22Rv1 (cell line): ENCODE measurements around the gene SNU13.
"Not testable (repeated sequence)": the region's sequence is repeated elsewhere in the genome, so short reads cannot be mapped to it uniquely, and the experiment has no call there.

Experiments
- H3K27ac ChIP-seq: fragments of 450-650 bp; 2 replicates; pipeline ENCODE4 v1.5.1; 2017
- ZFX ChIP-seq: fragments of 450-650 bp; IDR thresholded peaks from 2 replicates; pipeline ENCODE4 v1.6.1; 2017; ENCODE audit warnings: antibody characterized with exemption, borderline replicate concordance
- TF ChIP-seq, protein P1 (sequence below): fragments of 450-650 bp; IDR thresholded peaks from 2 replicates; pipeline ENCODE4 v1.5.1; 2017; ENCODE audit warnings: mild to moderate bottlenecking

The SNU13 gene

GRCh38 chr22:41638124-41638523 is 50.5 kb downstream of the SNU13 start:
- TF ChIP-seq, protein P1, sequence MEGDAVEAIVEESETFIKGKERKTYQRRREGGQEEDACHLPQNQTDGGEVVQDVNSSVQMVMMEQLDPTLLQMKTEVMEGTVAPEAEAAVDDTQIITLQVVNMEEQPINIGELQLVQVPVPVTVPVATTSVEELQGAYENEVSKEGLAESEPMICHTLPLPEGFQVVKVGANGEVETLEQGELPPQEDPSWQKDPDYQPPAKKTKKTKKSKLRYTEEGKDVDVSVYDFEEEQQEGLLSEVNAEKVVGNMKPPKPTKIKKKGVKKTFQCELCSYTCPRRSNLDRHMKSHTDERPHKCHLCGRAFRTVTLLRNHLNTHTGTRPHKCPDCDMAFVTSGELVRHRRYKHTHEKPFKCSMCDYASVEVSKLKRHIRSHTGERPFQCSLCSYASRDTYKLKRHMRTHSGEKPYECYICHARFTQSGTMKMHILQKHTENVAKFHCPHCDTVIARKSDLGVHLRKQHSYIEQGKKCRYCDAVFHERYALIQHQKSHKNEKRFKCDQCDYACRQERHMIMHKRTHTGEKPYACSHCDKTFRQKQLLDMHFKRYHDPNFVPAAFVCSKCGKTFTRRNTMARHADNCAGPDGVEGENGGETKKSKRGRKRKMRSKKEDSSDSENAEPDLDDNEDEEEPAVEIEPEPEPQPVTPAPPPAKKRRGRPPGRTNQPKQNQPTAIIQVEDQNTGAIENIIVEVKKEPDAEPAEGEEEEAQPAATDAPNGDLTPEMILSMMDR, result no peak
- no peak for TF ChIP-seq ZFX
- H3K27ac ChIP-seq, result no peak overlapping the region

- H3K27ac ChIP-seq, result not testable (repeated sequence)
Measured at GRCh38 chr22:41637623-41638022, 51.0 kb downstream of the SNU13 start.

DNA sequence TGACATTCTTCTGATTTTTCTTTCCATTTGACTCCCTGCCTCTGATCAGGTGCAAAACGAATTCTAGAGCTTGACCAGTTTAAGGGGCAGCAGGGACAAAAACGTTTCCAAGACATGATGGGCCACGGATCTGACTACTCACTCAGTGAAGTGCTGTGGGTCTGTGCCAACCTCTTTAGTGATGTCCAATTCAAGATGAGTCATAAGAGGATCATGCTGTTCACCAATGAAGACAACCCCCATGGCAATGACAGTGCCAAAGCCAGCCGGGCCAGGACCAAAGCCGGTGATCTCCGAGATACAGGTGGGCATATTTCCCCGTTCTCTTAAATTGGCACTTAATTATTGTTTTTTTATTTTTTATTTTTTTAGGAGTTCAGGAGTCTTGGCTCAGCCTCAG is 52.2 kb downstream of the SNU13 start:
- TF ChIP-seq, protein P1, result no peak
- TF ChIP-seq ZFX, result no peak
- no peak overlapping the region for H3K27ac ChIP-seq

DNA sequence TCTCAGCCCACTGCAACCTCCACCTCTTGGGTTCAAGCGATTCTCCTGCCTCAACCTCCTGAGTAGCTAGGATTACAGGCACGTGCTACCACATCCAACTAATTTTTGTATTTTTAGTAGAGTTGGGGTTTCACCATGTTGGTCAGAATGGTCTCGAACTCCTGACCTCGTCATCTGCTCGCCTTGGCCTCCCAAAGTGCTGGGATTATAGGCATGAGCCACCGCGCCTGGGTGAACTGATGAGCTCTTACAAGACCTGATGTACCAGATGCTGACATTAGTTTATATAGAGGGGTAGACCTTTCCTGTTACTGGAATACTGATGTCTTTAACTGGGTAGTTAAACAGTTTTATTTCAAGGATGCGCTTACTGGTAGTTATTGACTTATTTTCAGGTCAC is 54.1 kb downstream of the SNU13 start:
- not testable (repeated sequence) for H3K27ac ChIP-seq

DNA sequence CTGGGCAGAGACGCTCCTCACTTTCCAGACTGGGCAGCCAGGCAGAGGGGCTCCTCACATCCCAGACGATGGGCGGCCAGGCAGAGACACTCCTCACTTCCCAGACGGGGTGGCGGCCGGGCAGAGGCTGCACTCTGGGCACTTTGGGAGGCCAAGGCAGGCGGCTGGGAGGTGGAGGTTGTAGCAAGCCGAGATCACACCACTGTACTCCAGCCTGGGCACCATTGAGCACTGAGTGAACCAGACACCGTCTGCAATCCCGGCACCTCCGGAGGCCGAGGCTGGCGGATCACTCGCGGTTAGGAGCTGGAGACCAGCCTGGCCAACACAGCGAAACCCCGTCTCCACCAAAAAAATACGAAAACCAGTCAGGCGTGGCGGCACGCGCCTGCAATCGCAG is 57.1 kb downstream of the SNU13 start:
- H3K27ac ChIP-seq, result not testable (repeated sequence)

DNA sequence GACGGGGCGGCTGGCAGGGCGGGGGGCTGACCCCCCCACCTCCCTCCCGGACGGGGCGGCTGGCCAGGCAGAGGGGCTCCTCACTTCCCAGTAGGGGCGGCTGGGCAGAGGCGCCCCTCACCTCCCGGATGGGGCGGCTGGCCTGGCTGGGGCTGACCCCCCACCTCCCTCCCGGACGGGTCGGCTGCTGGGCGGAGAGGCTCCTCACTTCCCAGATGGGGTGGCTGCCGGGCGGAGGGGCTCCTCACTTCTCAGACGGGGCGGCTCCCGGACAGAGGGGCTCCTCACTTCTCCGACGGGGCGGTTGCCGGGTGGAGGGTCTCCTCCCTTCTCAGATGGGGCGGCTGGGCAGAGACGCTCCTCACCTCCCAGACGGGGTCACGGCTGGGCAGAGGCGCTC is 57.6 kb downstream of the SNU13 start:
- not testable (repeated sequence) for H3K27ac ChIP-seq

- TF ChIP-seq ZFX, result no peak
- TF ChIP-seq, protein P1, result no peak
- no peak overlapping the region for H3K27ac ChIP-seq
Measured at GRCh38 chr22:41625577-41625976, 63.1 kb downstream of the SNU13 start.
